NCI-H2081 (cell line): ENCODE data around the gene HPX.
"Not testable (repeated sequence)": the region's sequence is repeated elsewhere in the genome, so short reads cannot be mapped to it uniquely, and the experiment has no call there.

Experiments used
- DNase-seq, 2 experiments: peaks; one replicate each; lab custom pipeline; 2025; lab: John Stamatoyannopoulos, UW

HPX gene

GRCh38 chr11:6414874-6415328, 25.9 kb downstream of the HPX start:
- no peak for DNase-seq

- DNase-seq = no peak
Observed at GRCh38 chr11:6413791-6414201, 27.0 kb downstream of the HPX start.

- no peak for DNase-seq
Observed at GRCh38 chr11:6411594-6412031, 29.2 kb downstream of the HPX start.

- DNase-seq = no peak
Observed at GRCh38 chr11:6410695-6411430, 29.9 kb downstream of the HPX start.

- DNase-seq = no peak
Observed at GRCh38 chr11:6406370-6406769, 34.4 kb downstream of the HPX start.

- no peak for DNase-seq
Observed at GRCh38 chr11:6405846-6406245, 34.9 kb downstream of the HPX start.

GRCh38 chr11:6405052-6405667, 35.6 kb downstream of the HPX start:
- no peak for DNase-seq

GRCh38 chr11:6404342-6405051, 36.3 kb downstream of the HPX start:
- no peak for DNase-seq

GRCh38 chr11:6403539-6403938, 37.2 kb downstream of the HPX start:
- no peak for DNase-seq

- no peak for DNase-seq
Observed at GRCh38 chr11:6402561-6402981, 38.2 kb downstream of the HPX start.

- no peak for DNase-seq
Observed at GRCh38 chr11:6402061-6402470, 38.7 kb downstream of the HPX start.

- DNase-seq = no peak
Observed at GRCh38 chr11:6401464-6401863, 39.3 kb downstream of the HPX start.

- DNase-seq = no peak
Observed at GRCh38 chr11:6400431-6401345, 40.1 kb downstream of the HPX start.

- DNase-seq = no peak
Observed at GRCh38 chr11:6397636-6398035, 43.2 kb downstream of the HPX start.

- DNase-seq = no peak
Observed at GRCh38 chr11:6397156-6397555, 43.6 kb downstream of the HPX start.

- no peak for DNase-seq
Observed at GRCh38 chr11:6395470-6396060, 45.2 kb downstream of the HPX start.

GRCh38 chr11:6393989-6394670, 46.7 kb downstream of the HPX start:
- DNase-seq = no peak

- DNase-seq = not testable (repeated sequence)
Observed at GRCh38 chr11:6392251-6392650, 48.5 kb downstream of the HPX start.

GRCh38 chr11:6391537-6392134, 49.2 kb downstream of the HPX start:
- DNase-seq = peak; percentile 46 to 77

- DNase-seq = peak in 1 of 2 experiments; percentile 13
Observed at GRCh38 chr11:6390718-6391469, 49.9 kb downstream of the HPX start.
